A549 (cell line): ENCODE results near the gene BICRAL. TPM values are rescaled to one million over a fixed set of nuclear protein-coding genes. Genes with fewer than 3 reads are reported as not detected.

Source experiments
- ATAC-seq, 2 experiments: fragments of 200-7000 bp in 1 of 2; fragments of >200 bp in 1 of 2; cut with Nextera tagmentation in 1 of 2; cut with Tn5 transposase in 1 of 2; 3 replicates each; pipeline versions ENCODE4 v1.8.0 to v1.9.1; 2018 to 2020; ENCODE audit warnings: mild to moderate bottlenecking in 1 of 2, moderate library complexity in 1 of 2
- CTCF ChIA-PET: fragments of 300-600 bp; sonication (Branson Sonifier 250); formaldehyde crosslinking; extraction: SDS; loops from one replicate; lab custom pipeline; 2021; ENCODE audit warnings: antibody characterized with exemption, inconsistent platforms; lab: Yijun Ruan, JAX
- POLR2A ChIA-PET: fragments of 350-600 bp; formaldehyde crosslinking; extraction: SDS; loops from one replicate; lab custom pipeline; 2021; ENCODE audit warnings: antibody characterized with exemption, inconsistent platforms; lab: Yijun Ruan, JAX
- DNase-seq, 2 experiments: peaks; one replicate each; pipeline versions ENCODE4 v3.0.0 to v3.0.0-alpha.2; 2011 to 2016; ENCODE audit warnings: low read depth in 1 of 2, low spot score in 1 of 2
- FAIRE-seq: peaks from 2 replicates; lab custom pipeline; 2011; peaks lifted over from hg19 to GRCh38; lab: Jason Lieb, UNC
- H3K27ac ChIP-seq, 2 experiments: fragments of >200 bp; sonication (Bioruptor Twin); formaldehyde crosslinking; 3 replicates each; pipeline ENCODE4 v1.5.1; 2016 to 2017
- H3K4me1 ChIP-seq: fragments of >200 bp; sonication (Bioruptor Twin); formaldehyde crosslinking; 3 replicates; pipeline ENCODE4 v1.6.1; 2016
- H3K4me2 ChIP-seq: fragments of >200 bp; sonication (Bioruptor Twin); formaldehyde crosslinking; 3 replicates; pipeline ENCODE4 v1.6.1; 2016
- H3K4me3 ChIP-seq: fragments of >200 bp; sonication (Bioruptor Twin); formaldehyde crosslinking; 3 replicates; pipeline ENCODE4 v1.5.1; 2016
- H3K9me3 ChIP-seq: fragments of >200 bp; sonication (Bioruptor Twin); formaldehyde crosslinking; 3 replicates; pipeline ENCODE4 v1.6.1; 2016
- BHLHE40 ChIP-seq: IDR thresholded peaks from 2 replicates; pipeline ENCODE4 v1.6.1; 2012; ENCODE audit warnings: low read depth, low read length, inconsistent platforms
- CBX8 ChIP-seq: fragments of 200-600 bp; sonication (generic); IDR thresholded peaks from 2 replicates; pipeline ENCODE4 v1.6.1; 2016
- CEBPB ChIP-seq, 2 experiments: fragments of >200 bp in 1 of 2; sonication (Bioruptor Twin) in 1 of 2; formaldehyde crosslinking in 1 of 2; IDR thresholded peaks; 2 replicates each; pipeline ENCODE4 v1.6.1; 2012 to 2016
- CHD2 ChIP-seq: fragments of 150-350 bp; IDR thresholded peaks from 2 replicates; pipeline ENCODE4 v1.6.1; 2014; ENCODE audit warnings: low read length; ENCODE audit not compliant: partially characterized antibody
- EP300 ChIP-seq, 2 experiments: fragments of >200 bp; sonication (Bioruptor Twin); formaldehyde crosslinking; IDR thresholded peaks; 2 replicates in 1 of 2; 3 replicates in 1 of 2; pipeline ENCODE4 v1.6.1; 2016 to 2017
- ESRRA ChIP-seq: fragments of 150-350 bp; IDR thresholded peaks from 2 replicates; pipeline ENCODE4 v1.6.1; 2014; ENCODE audit warnings: mild to moderate bottlenecking, low read length, borderline replicate concordance
- FOSL2 ChIP-seq, 2 experiments: fragments of 450-650 bp in 1 of 2; fragments of >200 bp in 1 of 2; sonication (Bioruptor Twin) in 1 of 2; formaldehyde crosslinking; IDR thresholded peaks; 2 replicates each; pipeline versions ENCODE4 v1.5.0 to v1.6.1; 2016 to 2020; ENCODE audit warnings: mild to moderate bottlenecking in 1 of 2, moderate library complexity in 1 of 2
- GATA3 ChIP-seq: IDR thresholded peaks from 2 replicates; pipeline ENCODE4 v1.6.1; 2012; ENCODE audit warnings: borderline replicate concordance
- HMGXB4 ChIP-seq: fragments of 250-450 bp; sonication (Bioruptor Pico); IDR thresholded peaks from 2 replicates; pipeline ENCODE4 v1.5.0; 2021; ENCODE audit warnings: mild to moderate bottlenecking, moderate library complexity, borderline replicate concordance
- JUN ChIP-seq, 2 experiments: fragments of >200 bp; sonication (Bioruptor Twin); formaldehyde crosslinking; IDR thresholded peaks; 2 replicates in 1 of 2; 3 replicates in 1 of 2; pipeline ENCODE4 v1.6.1; 2016 to 2017
- JUNB ChIP-seq: fragments of >200 bp; sonication (Bioruptor Twin); formaldehyde crosslinking; IDR thresholded peaks from 2 replicates; pipeline ENCODE4 v1.6.1; 2016
- KDM1A ChIP-seq: fragments of 200-600 bp; sonication (generic); IDR thresholded peaks from 2 replicates; pipeline ENCODE4 v1.6.1; 2016; ENCODE audit warnings: low read depth, mild to moderate bottlenecking
- MAFK ChIP-seq: fragments of 450-650 bp; IDR thresholded peaks from 2 replicates; pipeline ENCODE4 v1.6.1; 2014; ENCODE audit not compliant: partially characterized antibody
- NPAS2 ChIP-seq: fragments of 250-450 bp; sonication (Bioruptor Pico); IDR thresholded peaks from 2 replicates; pipeline ENCODE4 v1.8.0; 2022; ENCODE audit warnings: mild to moderate bottlenecking, moderate library complexity, borderline replicate concordance
- NR3C1 ChIP-seq: fragments of >200 bp; sonication (Bioruptor Twin); formaldehyde crosslinking; IDR thresholded peaks from 3 replicates; pipeline ENCODE4 v1.6.1; 2017
- RARB ChIP-seq: fragments of 250-450 bp; sonication (Bioruptor Pico); IDR thresholded peaks from 2 replicates; pipeline ENCODE4 v1.8.0; 2021; ENCODE audit warnings: mild to moderate bottlenecking, moderate library complexity
- RFX5 ChIP-seq: fragments of 450-650 bp; IDR thresholded peaks from 2 replicates; pipeline ENCODE4 v1.7.1; 2014; ENCODE audit warnings: antibody characterized with exemption, mild to moderate bottlenecking, moderate library complexity
- RNF2 ChIP-seq: fragments of 200-600 bp; sonication (generic); IDR thresholded peaks from 2 replicates; pipeline ENCODE4 v1.6.1; 2016; ENCODE audit warnings: low read depth, mild to moderate bottlenecking, antibody characterized with exemption, moderate library complexity, borderline replicate concordance
- TFCP2L1 ChIP-seq: fragments of 250-450 bp; sonication (Bioruptor Pico); IDR thresholded peaks from 2 replicates; pipeline ENCODE4 v1.5.0; 2021; ENCODE audit warnings: mild to moderate bottlenecking
- ZC3H11A ChIP-seq: fragments of 450-650 bp; IDR thresholded peaks from 2 replicates; pipeline ENCODE4 v1.6.1; 2014; ENCODE audit warnings: antibody characterized with exemption, mild to moderate bottlenecking
- ZNF302 ChIP-seq: fragments of 250-450 bp; sonication (Bioruptor Pico); IDR thresholded peaks from 2 replicates; pipeline ENCODE4 v1.9.0; 2021; ENCODE audit warnings: inconsistent platforms, mild to moderate bottlenecking, moderate library complexity
- ZSCAN20 ChIP-seq: fragments of 250-450 bp; sonication (Bioruptor Pico); IDR thresholded peaks from 2 replicates; pipeline ENCODE4 v1.8.0; 2022; ENCODE audit warnings: mild to moderate bottlenecking, moderate library complexity
- WGBS: methylation state at CpG from one replicate; pipeline ENCODE4 v1.1.6; 2017; ENCODE audit errors: missing lambda C conversion rate; 5-methylcytosine and 5-hydroxymethylcytosine counted together
- polyA plus RNA-seq, 4 experiments: library from polyadenylated mRNA; depleted of rRNA in 3 of 4; stranded (reverse); fragments of >200 nt; fragmentation: RNase III in 1 of 4; extraction: RNeasy Plus Mini Kit Qiagen cat#74134 plus additional on column Dnase treatment in 1 of 4; gene quantifications; 2 replicates in 3 of 4; 3 replicates in 1 of 4; pipeline ENCODE4 v1.2.3, GENCODE V29; 2011 to 2017
- TF ChIP-seq, protein P1 (sequence below): fragments of >200 bp; sonication (Bioruptor Twin); formaldehyde crosslinking; IDR thresholded peaks from 3 replicates; pipeline ENCODE4 v1.5.1; 2016

BICRAL gene
- polyA plus RNA-seq, 2 of the 4 experiments (the other 2 are of a cell fraction), result 3.3 to 8.6 TPM

GRCh38 chr6:42791706-42792320 lies 10.0 kb downstream of the BICRAL start:
- no peak overlapping the region for H3K4me2 ChIP-seq
- FAIRE-seq (no peak), ATAC-seq (peak; percentile 24 to 39; a peak in 3 of 6 replicates), DNase-seq (no peak)
- 0 out of 3 replicates have a peak, but pooled peaks cover 7% of the 10 kb centered on the region for H3K4me1 ChIP-seq
- H3K4me3 ChIP-seq, result no peak overlapping the region
- TF ChIP-seq, protein P1, sequence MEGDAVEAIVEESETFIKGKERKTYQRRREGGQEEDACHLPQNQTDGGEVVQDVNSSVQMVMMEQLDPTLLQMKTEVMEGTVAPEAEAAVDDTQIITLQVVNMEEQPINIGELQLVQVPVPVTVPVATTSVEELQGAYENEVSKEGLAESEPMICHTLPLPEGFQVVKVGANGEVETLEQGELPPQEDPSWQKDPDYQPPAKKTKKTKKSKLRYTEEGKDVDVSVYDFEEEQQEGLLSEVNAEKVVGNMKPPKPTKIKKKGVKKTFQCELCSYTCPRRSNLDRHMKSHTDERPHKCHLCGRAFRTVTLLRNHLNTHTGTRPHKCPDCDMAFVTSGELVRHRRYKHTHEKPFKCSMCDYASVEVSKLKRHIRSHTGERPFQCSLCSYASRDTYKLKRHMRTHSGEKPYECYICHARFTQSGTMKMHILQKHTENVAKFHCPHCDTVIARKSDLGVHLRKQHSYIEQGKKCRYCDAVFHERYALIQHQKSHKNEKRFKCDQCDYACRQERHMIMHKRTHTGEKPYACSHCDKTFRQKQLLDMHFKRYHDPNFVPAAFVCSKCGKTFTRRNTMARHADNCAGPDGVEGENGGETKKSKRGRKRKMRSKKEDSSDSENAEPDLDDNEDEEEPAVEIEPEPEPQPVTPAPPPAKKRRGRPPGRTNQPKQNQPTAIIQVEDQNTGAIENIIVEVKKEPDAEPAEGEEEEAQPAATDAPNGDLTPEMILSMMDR, result no peak
- TF ChIP-seq MAFK (no peak), ZNF302 (CRISPR knock-in tag) (no peak), JUNB (no peak), EP300 (IDR thresholded peaks at IDR 0.05) (no peak), CHD2 (no peak), JUN (IDR thresholded peaks at IDR 0.05) (no peak), KDM1A (no peak), ESRRA (no peak), TFCP2L1 (no peak), RARB (CRISPR knock-in tag) (no peak), GATA3 (no peak)
- H3K9me3 ChIP-seq, result no peaks in the 10 kb centered on the region
- ChIA-PET CTCF (no interaction called here), POLR2A (interaction anchor here (0.7 to 1.2 kb wide), 2 partner anchors 9 to 47 kb away, joined by 3 to 10 read pairs; partner anchors contain the start of gene BICRAL)
- H3K27ac ChIP-seq, result no peak overlapping the region
- WGBS, result 95% methylated on average over 3 of the region's 3 CpGs

GRCh38 chr6:42795651-42796050 lies 13.8 kb downstream of the BICRAL start:
- Histone ChIP-seq H3K4me2 (no peak overlapping the region), H3K9me3 (no peaks in the 10 kb centered on the region)
- WGBS, result 83% methylated on average over 1 of the region's 1 CpG
- no peak for FAIRE-seq
- TF ChIP-seq NR3C1, result no peak
- TF ChIP-seq FOSL2 (IDR thresholded peaks at IDR 0.05), result no peak
- no peak for TF ChIP-seq FOSL2 (CRISPR knock-in tag; IDR thresholded peaks at IDR 0.05)
- no peak for TF ChIP-seq CEBPB (IDR thresholded peaks at IDR 0.05)
- TF ChIP-seq NPAS2, result no peak
- no peak for TF ChIP-seq KDM1A
- no peak for TF ChIP-seq CBX8
- TF ChIP-seq BHLHE40, result no peak
- TF ChIP-seq, protein P1, result no peak
- TF ChIP-seq RFX5, result no peak
- TF ChIP-seq EP300 (IDR thresholded peaks at IDR 0.05), result no peak
- TF ChIP-seq RNF2, result no peak
- no peak for TF ChIP-seq ZC3H11A
- TF ChIP-seq ZSCAN20 (CRISPR knock-in tag), result no peak
- TF ChIP-seq HMGXB4 (CRISPR knock-in tag), result no peak
- TF ChIP-seq, all 56 proteins: peak for 0
- H3K4me1 ChIP-seq, result peaks cover 9% of the 10 kb centered on the region
- ChIA-PET POLR2A (no interaction called here), CTCF (no interaction called here)
- DNase-seq, result no peak
- no peak for ATAC-seq
- H3K4me3 ChIP-seq, result no peak overlapping the region
- H3K27ac ChIP-seq, result no peak overlapping the region
